Smooth muscle cell (in vitro differentiated cells): ENCODE results near the gene SLC6A17. TPM values are rescaled to one million over a fixed set of nuclear protein-coding genes. Genes with fewer than 3 reads are reported as not detected.

Source experiments
- DNase-seq: peaks from one replicate; lab custom pipeline; 2025; ENCODE audit not compliant: unreplicated experiment; lab: John Stamatoyannopoulos, UW
- H2AFZ ChIP-seq: fragments of 200-600 bp; sonication (generic); 2 replicates; pipeline ENCODE4 v1.6.0; 2016; ENCODE audit warnings: antibody characterized with exemption, low read depth, mild to moderate bottlenecking
- H3F3A ChIP-seq: fragments of 200-600 bp; sonication (generic); 2 replicates; pipeline ENCODE4 v1.6.0; 2017; ENCODE audit warnings: antibody characterized with exemption, low read depth
- H3K27ac ChIP-seq: fragments of 200-600 bp; sonication (generic); 2 replicates; pipeline ENCODE4 v1.5.1; 2016; ENCODE audit warnings: low read depth, mild to moderate bottlenecking
- H3K27me3 ChIP-seq: fragments of 200-600 bp; sonication (generic); 2 replicates; pipeline ENCODE4 v1.6.1; 2016; ENCODE audit warnings: low read depth, mild to moderate bottlenecking
- H3K36me3 ChIP-seq: fragments of 200-600 bp; sonication (generic); 2 replicates; pipeline ENCODE4 v1.5.1; 2016; ENCODE audit warnings: low read depth
- H3K4me1 ChIP-seq: fragments of 200-600 bp; sonication (generic); 2 replicates; pipeline ENCODE4 v1.5.1; 2016; ENCODE audit warnings: low read depth
- H3K4me2 ChIP-seq: fragments of 200-600 bp; sonication (generic); 2 replicates; pipeline ENCODE4 v1.6.0; 2016; ENCODE audit warnings: mild to moderate bottlenecking
- H3K4me3 ChIP-seq: fragments of 200-600 bp; sonication (generic); 2 replicates; pipeline ENCODE4 v1.5.1; 2016; ENCODE audit warnings: mild to moderate bottlenecking
- H3K79me2 ChIP-seq: fragments of 200-600 bp; sonication (generic); 2 replicates; pipeline ENCODE4 v1.6.0; 2016; ENCODE audit warnings: low read depth, mild to moderate bottlenecking
- H3K9ac ChIP-seq: fragments of 200-600 bp; sonication (generic); 2 replicates; pipeline ENCODE4 v1.6.0; 2016; ENCODE audit warnings: low read depth
- H3K9me3 ChIP-seq: fragments of 200-600 bp; sonication (generic); replicated peaks from 2 replicates; pipeline ENCODE4 v1.5.1; 2016; ENCODE audit warnings: low read depth
- H4K20me1 ChIP-seq: fragments of 200-600 bp; sonication (generic); 2 replicates; pipeline ENCODE4 v1.6.0; 2016; ENCODE audit warnings: low read depth
- CTCF ChIP-seq: fragments of 200-600 bp; sonication (generic); IDR thresholded peaks from 2 replicates; pipeline ENCODE4 v1.5.1; 2017; ENCODE audit warnings: borderline replicate concordance, mild to moderate bottlenecking, antibody characterized with exemption; ENCODE audit not compliant: insufficient read depth, poor library complexity, severe bottlenecking
- WGBS: methylation state at CpG from one replicate; pipeline ENCODE4 v1.1.7; 2016; ENCODE audit warnings: low lambda C conversion rate; 5-methylcytosine and 5-hydroxymethylcytosine counted together
- polyA plus RNA-seq: library from polyadenylated mRNA; unstranded; fragments of >200 nt; fragmentation: Nextera tagmentation; extraction: Ambion mirVana; gene quantifications from 2 replicates; pipeline ENCODE4 v1.2.1, GENCODE V29; 2016
- total RNA-seq: library from RNA; depleted of rRNA; stranded (reverse); fragments of >200 nt; gene quantifications from 2 replicates; pipeline ENCODE4 v1.2.3, GENCODE V29; 2014

Gene SLC6A17
- total and polyA plus RNA-seq, 2 experiments from 2014 or later: 3.2 to 4.0 TPM

GRCh38 chr1:110209715-110210603 is 59.7 kb downstream of the SLC6A17 start, which contains the start of gene KCNC4:
Gene KCNC4, plus strand, starts transcription at chr1:110210314. Its CDS starts 1,186 bp downstream, at chr1:110211500.
- Histone ChIP-seq H3K4me1 (peaks cover 30% of the 10 kb centered on the region), H3K36me3 (no peaks in the 10 kb centered on the region), H2AFZ (peak within 1 kb of the TSS; percentile 96), H3K27me3 (peaks cover 14% of the 10 kb centered on the region), H3K9me3 (no peaks in the 10 kb centered on the region), H3K4me2 (peak within 1 kb of the TSS; percentile 99), H3K27ac (peak within 1 kb of the TSS; percentile 49), H4K20me1 (peaks cover 28% of the 10 kb centered on the region), H3F3A (peaks cover 7% of the 10 kb centered on the region), H3K79me2 (no peaks in the 10 kb centered on the region), H3K9ac (no peak within 1 kb of the TSS), H3K4me3 (peak within 1 kb of the TSS; percentile 64)
- DNase-seq: peak; percentile 51
- no peak for TF ChIP-seq CTCF
- 7% methylated on average over 19 of the region's 103 CpGs for WGBS

GRCh38 chr1:110210604-110211495 is 60.6 kb downstream of the SLC6A17 start:
- Histone ChIP-seq H3K4me2 (peak overlapping the region; percentile 99), H3K36me3 (no peaks in the 10 kb centered on the region), H3K9me3 (no peaks in the 10 kb centered on the region), H4K20me1 (peaks cover 37% of the 10 kb centered on the region), H3F3A (peaks cover 7% of the 10 kb centered on the region), H3K9ac (no peak overlapping the region), H3K27ac (no peak overlapping the region), H3K27me3 (peaks cover 14% of the 10 kb centered on the region), H3K4me1 (peaks cover 30% of the 10 kb centered on the region), H3K4me3 (peak overlapping the region; percentile 64), H3K79me2 (no peaks in the 10 kb centered on the region), H2AFZ (peak overlapping the region; percentile 69)
- TF ChIP-seq CTCF: no peak
- DNase-seq: peak; percentile 42
- WGBS: 3% methylated on average over 57 of the region's 101 CpGs

- no peak for TF ChIP-seq CTCF
- H4K20me1 ChIP-seq: peaks cover 44% of the 10 kb centered on the region
- no peaks in the 10 kb centered on the region for H3K9me3 ChIP-seq
- H3K27ac ChIP-seq: no peak overlapping the region
- no peaks in the 10 kb centered on the region for H3K79me2 ChIP-seq
- peaks cover 14% of the 10 kb centered on the region for H3K27me3 ChIP-seq
- 3% methylated on average over 59 of the region's 81 CpGs for WGBS
- H3K9ac ChIP-seq: no peak overlapping the region
- H3K4me2 ChIP-seq: peak overlapping the region; percentile 99
- H3F3A ChIP-seq: peaks cover 7% of the 10 kb centered on the region
- peak overlapping the region; percentile 69 for H2AFZ ChIP-seq
- DNase-seq: no peak
- peak overlapping the region; percentile 64 for H3K4me3 ChIP-seq
- no peaks in the 10 kb centered on the region for H3K36me3 ChIP-seq
- H3K4me1 ChIP-seq: peaks cover 30% of the 10 kb centered on the region
Observed at GRCh38 chr1:110211496-110212168, 61.3 kb downstream of the SLC6A17 start.
